HT-29 (cell line): Measurements from ENCODE around the gene ADAMTS1. TPM values are rescaled to one million over a fixed set of nuclear protein-coding genes. Genes with fewer than 3 reads are reported as not detected.
"Not testable (repeated sequence)": the region's sequence is repeated elsewhere in the genome, so short reads cannot be mapped to it uniquely, and the experiment has no call there.

Source experiments
- DNase-seq: peaks from one replicate; pipeline ENCODE4 v3.0.0-alpha.2; 2015; ENCODE audit warnings: low spot score
- total RNA-seq: library from RNA; depleted of rRNA; stranded (reverse); fragments of >200 nt; shearing (Covaris generic); gene quantifications from 2 replicates; pipeline ENCODE4 v1.2.3, GENCODE V29; 2014; rRNA removed

Gene ADAMTS1
- not detected in 2 replicates for total RNA-seq

DNA sequence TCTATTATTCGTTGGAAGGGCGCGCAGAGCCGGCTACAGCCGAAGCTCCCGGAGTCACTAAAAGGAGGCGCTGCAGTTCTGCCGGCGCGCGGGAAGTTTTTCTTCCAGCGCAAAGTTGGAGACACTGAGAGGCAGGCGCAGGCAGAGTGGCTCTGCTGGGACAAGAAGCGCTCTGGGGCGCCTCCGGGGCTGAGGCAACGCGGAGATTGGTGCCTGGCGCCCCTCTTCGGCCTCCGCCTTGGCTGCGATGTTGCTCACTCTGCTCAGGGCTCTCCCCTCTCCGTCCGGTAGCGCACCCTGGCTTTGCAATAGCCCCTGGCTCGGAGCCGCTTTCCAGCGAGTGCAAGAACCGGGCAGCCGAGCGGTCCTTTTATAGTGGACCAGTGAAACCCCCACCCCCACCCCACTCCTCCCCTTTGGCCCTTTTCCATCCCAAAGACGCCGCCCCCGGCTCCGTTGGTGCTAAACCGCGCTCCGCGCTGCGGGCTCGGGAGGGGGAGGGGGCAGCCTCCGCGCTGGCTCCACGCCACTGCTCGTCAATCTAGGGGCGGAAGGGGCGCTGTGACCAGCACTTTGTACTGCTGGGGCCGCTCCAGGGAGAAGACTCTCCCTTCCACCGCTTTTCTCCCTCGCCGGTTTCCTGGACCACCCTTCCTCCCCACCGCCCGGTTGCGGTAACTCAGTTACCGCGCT lies at the start of gene ADAMTS1:
Gene ADAMTS1 (minus strand): TSS at position 344 of the 693 bp plus-strand sequence. CDS start 455 bp downstream, outside the sequence.
- no peak for DNase-seq

DNA sequence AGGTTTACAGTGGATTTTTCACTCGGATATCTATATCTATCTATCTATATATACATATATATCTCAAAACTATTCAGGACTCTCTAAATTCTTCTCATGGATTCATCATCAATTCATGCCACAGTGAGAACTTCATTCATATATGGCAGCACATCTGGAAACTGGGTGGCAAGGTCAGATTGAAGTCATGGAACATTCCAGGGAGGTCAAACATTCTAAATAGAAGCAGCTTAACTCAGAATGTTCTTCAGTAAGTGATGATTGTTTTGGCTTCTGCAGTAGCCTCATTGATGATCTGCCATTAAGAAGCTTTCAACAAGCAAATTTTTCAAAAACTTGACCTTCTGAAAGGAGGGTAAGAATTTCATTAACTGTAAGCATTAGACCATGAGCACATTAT lies 46.9 kb upstream of the ADAMTS1 start:
- DNase-seq: no peak

DNA sequence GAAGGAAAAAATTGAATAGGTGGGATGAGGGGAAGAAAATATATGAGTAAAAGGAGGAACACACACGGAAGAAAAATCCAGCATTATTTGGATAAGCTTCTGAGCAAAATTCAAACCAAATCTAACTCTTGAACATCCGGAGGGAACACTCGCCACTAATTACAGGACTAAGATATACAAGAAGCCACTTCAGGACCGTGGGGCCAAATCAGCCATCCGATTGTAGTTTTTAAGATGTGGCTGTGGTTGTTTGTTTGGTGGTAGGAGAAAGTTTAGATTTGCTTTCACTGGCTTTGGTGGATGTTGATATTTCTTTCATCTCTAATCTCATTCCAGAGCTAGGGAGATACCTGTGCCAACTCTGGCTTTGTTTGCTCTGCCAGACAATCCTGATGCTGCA lies 43.7 kb upstream of the ADAMTS1 start:
- DNase-seq: no peak

- no peak for DNase-seq
These were observed 43.0 kb upstream of the ADAMTS1 start for GRCh38 chr21:26888256-26888655.

- DNase-seq: no peak
These were observed 42.0 kb upstream of the ADAMTS1 start for GRCh38 chr21:26887251-26887650.

DNA sequence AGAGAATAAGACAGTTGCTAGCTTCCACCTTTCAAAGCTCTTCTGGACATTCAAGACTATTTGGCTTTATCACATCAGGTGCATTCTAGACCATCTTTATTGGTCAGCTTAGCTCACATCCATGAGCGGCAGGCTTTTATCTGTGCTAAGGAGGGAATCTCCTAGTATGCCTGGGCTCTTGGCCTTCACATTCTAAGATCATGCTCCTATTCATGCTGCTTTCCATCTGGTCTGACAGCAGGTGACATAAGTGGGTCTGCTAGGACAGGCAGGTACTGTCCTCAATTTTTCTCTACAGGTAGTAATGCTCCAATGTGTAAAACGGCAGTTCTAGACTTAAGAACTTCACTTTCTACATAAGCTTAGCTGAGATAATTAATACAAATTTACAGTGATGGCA lies 39.2 kb upstream of the ADAMTS1 start:
- DNase-seq: no peak

DNA sequence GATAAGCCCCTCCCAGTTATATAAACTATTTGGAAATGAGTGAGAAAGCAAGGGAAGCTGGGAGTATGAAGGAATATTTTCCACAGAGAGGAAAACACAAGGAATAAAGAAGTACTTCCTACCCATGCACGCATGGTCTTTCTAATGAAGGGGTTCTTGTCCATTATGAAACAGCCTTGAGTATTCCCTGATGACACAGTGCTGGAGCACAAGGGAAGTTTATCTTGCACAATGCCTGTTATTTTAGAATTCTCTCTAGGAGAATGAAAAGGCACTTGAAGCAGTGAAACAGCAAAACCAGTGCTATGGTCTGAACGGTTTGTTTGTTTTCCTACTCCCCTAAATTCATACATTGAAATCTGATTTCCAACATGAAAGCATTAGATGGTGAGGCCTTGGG lies 38.6 kb upstream of the ADAMTS1 start:
- DNase-seq: no peak

DNA sequence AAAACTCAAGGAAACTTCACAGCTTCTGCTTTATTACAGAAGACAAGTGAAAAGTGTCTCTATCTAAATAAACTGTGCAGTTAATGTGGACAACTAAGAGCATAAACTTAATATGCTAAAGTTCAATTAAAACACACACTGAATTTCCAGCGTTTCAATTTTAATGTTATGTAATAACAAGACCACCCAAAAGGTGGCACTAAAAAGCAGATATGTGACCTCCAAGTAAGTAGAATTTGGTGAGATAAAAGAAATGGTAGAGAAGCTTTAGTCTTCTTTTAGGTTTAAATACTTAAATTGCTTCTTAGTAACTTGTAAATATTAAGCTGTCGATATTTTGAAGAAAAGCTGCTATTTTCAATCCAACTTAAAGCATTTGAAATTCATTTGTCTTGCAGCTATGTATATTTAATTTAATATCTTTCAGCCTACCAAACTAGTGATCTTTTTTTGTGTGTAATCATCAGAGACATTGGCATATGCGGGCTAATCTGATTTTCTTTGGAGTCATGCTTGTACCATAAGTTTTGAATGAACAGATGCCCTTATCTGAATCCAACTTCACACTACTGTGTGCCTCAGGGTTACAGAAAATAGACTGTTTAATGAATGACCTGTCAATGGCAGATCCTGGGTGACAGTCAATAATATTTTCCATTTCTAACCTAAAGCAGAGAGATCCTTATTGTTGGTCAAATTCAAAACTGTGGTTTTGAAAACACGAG lies 36.5 kb upstream of the ADAMTS1 start:
- no peak for DNase-seq

DNA sequence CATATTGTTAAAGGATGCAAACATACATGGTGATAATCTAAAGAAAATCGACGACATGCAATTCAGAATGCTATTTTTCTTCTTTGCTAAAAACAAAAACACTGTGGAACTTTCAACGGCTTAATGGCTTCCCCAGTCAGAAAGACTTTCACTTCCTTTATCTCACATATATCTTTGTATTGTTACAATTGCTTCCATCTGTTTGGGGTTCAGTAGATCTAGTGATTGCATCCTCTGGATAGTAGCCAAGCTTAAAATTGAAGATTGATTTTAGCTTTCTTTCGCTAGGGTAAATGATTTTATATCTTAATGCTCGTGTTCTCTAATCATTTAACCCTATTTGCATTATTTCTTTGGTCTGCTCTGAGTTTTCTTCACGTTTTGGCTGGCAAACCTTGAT lies 31.8 kb upstream of the ADAMTS1 start:
- no peak for DNase-seq

- no peak for DNase-seq
These were observed 29.1 kb upstream of the ADAMTS1 start for GRCh38 chr21:26874347-26874746.

- DNase-seq: no peak
These were observed 20.6 kb upstream of the ADAMTS1 start for GRCh38 chr21:26865857-26866256.

DNA sequence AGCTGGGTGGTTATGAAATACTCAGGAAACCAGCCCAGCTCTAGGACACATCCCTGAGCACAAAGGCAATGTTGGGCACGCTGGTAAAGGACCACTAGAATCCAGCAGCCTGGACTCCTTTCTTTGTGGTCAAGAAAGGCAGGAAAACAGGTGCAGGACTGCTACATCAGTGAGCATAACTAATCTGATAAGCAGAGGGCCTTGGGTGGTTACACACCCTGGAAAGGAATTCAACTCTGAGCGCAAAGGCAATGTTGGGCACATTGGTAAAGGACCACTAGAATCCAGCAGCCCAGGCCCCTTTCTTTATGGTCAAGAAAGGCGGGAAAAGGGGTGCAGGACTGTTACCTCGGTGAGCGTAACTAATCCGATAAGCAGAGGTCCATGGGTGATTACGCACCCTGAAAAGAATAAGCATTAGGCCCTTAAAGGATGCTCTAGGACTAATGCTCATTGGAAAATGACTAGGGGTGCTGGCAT lies 11.7 kb upstream of the ADAMTS1 start:
- not testable (repeated sequence) for DNase-seq

GRCh38 chr21:26854695-26855094 lies 9.5 kb upstream of the ADAMTS1 start:
- DNase-seq: not testable (repeated sequence)

GRCh38 chr21:26852423-26852822 lies 7.2 kb upstream of the ADAMTS1 start:
- no peak for DNase-seq

- DNase-seq: no peak
These were observed 6.1 kb upstream of the ADAMTS1 start for GRCh38 chr21:26851109-26851944.

GRCh38 chr21:26850116-26850643 lies 5.0 kb upstream of the ADAMTS1 start:
- DNase-seq: peak; percentile 60

DNA sequence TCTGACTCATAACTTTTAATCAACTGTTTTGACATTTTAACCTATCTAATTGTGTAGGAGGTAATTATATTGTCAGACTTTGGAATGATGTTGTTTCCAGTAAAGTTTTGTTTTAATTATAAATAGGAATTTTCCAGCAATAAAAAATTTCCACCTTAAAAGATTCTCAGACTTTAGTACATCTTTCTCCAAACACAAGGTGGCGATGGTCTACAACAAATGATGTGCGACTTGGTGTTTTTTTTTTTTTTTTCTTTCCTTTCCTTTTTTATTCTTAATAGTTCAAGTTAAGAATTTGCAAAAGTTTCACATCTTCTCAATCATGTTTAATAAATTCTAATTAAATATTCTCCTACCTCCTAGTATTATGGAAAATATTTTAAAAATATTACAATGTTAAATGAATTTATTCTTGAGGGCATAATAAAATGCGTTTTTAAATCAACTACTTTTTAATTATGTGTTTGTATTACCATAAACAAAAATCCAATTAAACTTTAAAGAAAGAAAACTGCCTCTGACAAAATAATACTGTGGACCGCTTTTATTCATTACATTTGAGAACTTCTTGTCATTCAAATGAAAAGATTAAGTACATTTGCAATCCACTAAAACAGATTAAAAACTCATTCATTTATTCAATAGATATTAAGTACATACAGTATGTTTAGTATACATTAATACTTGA lies 4.4 kb upstream of the ADAMTS1 start:
- peak; percentile 26 for DNase-seq

- DNase-seq: no peak
These were observed 2.7 kb upstream of the ADAMTS1 start for GRCh38 chr21:26847921-26848320.

GRCh38 chr21:26847002-26847401 lies 1.8 kb upstream of the ADAMTS1 start:
- no peak for DNase-seq

DNA sequence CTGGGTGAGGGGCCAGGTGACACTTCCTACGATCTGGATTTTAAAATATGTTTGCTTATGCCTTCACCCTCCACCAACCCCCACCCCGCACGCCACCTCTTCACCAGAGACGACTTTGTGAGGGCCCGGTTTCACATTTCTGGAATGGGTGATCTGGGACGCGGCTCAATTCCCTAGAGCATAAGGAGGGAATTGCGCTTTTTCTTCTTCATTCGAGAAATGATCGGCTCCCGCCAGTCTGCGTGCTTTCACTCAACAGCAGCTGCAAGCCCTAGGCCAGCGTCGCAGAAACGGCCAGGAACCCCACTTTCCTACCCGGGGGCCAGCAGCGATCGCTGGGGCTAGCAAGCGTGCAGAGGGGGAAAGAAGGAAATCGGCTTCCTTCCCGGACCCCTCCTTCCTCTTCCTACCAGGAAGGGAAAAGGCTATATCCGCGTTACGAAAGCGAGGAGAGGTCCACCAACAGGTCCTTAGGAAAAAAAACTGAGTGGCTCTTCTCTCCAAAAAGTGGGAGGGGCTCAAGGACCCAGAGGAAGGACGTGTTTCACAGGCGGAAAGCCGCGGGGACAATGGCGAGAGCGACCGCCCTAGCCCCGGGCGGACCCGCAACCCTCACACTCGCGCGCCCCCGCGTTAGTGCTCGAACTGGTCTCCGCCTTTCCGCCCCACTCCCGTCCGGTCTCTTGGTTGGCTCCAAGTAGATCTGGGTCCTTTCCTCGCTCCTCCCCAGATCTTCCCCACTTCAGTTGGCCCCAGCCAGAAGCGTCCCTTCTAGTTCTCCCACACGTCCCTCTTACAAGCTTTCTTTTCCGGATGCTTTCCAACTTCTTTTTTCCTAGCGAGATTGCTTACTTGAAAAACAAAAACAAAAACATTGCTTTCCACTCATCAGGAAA lies 1.1 kb upstream of the ADAMTS1 start:
- DNase-seq: no peak
